HS-27A (cell line): ENCODE results near the gene SERPINB4.
"Not testable (repeated sequence)": the region's sequence is repeated elsewhere in the genome, so short reads cannot be mapped to it uniquely, and the experiment has no call there.

ENCODE experiments used
- DNase-seq: peaks from one replicate; pipeline ENCODE4 v3.0.0-alpha.2; 2012; ENCODE audit warnings: low read depth, missing footprints

The SERPINB4 gene

DNA sequence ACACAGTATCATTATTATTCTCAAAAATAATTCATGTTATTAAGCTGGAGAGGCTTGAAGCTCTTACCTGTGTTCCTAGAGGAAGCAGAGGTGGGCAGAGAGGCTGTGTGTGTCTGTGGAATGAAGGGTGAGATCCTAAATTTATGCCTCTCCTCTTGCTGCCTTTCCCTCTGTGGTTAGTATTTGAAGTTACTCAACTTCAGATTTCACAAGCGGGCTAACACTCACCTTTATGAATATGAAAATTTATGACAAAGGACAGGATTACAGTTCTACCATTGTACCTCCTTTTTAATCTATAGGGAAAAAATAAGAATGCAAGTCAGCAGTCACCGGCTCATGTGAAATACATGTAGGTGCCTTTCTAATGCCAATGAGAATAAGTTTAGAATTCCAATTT is at the start of gene SERPINB4:
SERPINB4 (minus strand) TSS at position 115 of the 400 bp plus-strand sequence. CDS start 679 bp downstream, outside the sequence.
- not testable (repeated sequence) for DNase-seq

DNA sequence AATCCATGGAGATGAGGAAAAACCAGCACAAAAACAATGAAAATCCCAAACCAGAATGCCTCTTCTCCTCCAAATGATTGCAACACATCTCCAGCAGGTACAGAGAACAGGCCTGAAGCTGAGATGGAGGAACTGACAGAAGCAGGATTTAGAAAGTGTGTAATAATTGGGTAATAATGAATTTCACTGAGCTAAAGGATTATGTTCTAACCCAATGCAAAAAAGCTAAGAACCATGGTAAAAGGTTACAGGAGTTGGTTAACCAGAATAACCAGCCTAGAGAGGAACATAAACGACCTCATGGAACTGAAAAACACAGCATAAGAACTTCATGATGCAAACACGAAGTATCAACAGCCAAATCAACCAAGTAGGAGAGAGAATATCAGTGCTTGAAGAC is 45.0 kb upstream of the SERPINB4 start:
- DNase-seq, result no peak

DNA sequence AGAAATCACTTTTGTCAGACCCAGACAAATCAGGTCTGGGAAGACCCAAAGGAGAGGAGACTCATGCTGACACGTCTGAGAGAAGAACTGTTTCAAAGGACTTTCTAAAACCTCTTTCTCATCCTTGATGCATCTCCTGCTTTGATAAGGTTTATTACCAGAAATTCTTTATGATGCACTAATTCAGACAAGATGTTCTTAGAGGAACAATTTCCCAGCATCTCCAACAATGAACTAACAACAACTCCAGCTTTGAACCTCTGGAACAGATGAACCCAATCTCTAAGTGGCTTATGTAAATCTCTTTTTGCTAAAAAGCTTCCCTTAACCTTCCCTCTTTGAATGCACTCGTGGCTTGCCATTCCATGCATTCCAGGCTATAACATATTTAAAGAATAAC is 42.8 kb upstream of the SERPINB4 start:
- no peak for DNase-seq

DNA sequence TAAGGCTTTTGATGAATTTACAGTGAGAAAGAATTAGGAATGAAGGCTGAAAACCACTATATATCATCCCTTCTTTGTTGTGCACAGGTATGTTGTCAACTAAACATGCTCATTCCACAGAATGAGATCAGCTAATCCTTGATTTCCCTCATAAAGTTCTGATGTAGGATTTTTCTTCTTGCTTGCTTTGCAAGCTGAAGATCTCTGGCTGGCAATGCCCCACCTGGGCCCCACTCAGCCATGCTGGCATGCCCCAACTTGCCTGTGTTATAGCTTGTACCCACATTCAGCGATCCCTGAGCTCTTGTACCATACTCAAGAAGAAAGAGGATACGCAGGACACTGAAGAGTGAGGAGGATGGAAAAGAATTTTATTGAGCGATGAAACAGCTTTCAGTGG is 40.7 kb upstream of the SERPINB4 start:
- DNase-seq, result no peak

DNA sequence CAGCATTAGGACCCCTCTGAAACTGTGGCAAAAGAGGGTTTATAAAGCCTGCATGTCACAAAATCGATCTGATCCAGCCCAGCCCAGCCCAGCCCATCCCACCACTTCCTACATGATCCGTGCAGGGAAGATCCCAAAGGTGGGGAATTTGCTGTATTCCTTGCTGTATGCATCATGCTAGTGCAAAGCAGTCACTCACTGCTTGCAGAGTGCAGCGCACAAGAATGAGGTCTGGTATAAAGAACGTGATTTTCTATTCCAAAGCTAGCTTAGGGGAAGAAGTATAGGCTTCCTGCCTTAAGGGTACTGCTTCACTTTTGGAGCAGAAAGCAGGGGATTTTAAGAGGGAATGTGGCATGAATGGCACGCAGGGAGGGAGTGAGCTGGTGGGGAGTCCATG is 39.8 kb upstream of the SERPINB4 start:
- DNase-seq, result no peak

DNA sequence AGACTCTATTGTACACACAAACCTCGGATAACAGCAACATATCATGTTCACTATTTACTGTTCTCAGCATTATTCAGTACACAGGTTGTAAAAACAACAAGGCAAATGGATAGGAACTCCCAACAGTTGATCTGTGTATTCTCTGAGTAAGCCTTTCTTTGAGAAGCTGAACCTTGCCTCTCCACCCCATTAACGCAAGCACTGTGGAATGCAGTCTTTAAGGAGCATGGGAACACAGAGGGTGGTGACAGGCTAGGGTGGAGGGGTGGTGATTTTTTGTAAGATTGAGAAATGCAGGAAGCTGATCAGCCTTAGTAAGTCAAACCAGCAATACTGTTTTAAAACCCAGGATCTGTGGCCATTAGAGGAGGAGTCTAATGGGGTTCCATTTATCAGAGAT is 39.1 kb upstream of the SERPINB4 start:
- DNase-seq, result peak; percentile 80

DNA sequence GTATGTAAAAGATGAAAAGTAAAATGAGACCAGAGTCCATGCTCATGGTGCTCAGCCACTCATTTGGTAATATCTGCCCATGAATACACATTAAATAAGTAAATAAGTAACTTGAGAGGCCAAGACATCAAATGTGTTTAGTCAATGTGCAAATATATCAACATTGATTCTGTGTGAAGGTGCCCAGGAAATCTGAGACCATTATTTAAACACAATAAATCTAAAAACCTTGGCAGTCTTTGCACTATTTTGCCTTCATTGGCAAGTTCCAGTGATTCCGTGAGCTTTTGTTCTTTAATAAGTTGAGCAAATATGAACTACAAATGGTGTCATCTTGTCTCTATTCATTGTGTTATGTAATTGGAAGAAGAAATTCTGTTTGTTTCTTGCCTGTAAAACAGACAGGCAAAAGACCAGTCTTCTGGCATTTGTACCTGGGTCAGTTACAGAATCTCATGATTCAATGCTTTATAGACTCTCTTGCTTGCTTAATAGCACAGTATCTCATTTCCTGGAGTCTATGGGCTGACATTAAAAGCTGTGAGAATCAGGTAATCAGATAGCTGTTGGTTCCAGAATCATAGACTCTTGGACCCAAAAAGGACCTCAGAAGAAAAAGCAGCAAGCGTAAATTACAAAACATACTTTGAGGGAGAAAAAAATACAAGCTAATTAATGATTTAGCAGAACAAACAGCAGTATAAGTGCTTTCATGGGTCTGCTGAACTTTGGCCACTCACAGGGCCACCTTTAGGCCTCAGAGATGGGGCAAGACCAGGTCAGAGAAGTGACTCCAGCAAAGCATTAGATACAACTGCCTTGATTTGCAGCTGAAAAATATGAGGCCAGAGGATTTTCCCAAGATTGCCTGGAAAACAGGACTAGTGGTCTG is 37.6 kb upstream of the SERPINB4 start:
- no peak for DNase-seq

DNA sequence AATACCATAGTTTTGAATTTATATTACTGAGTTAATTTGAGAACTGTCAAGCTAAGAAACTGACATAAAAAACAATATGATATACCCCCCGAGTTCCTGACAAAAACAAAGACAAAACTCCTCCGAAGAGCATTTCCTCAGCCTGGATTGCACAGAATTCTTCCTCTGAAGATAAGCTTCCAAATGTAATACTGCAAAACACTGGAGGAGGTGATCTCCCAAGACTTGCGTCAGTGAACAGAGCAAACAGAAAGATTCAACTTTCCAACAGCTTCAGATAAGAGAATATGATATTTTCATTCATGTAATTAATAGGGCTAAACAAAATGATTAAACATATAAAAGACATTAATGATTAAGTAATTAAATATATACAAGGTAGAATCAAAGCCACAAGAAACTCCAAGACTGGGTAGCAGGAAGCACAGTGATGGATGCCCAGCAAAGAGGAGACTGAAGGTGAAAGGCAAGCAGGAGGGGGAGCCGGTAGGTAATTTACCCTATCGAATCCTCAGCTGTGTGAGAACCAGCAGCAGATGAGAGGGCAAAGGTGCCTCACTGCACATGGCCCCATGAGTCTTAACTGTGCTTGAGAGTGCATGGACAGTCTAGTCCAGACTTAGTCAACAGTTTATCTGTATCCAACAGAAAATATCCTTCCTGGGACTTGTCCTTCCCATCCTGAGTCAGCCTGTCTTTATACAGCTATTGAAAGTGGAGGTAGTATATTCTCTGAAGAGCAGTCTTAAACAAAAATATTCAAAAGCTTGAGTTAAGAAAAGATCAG is 36.0 kb upstream of the SERPINB4 start:
- no peak for DNase-seq

DNA sequence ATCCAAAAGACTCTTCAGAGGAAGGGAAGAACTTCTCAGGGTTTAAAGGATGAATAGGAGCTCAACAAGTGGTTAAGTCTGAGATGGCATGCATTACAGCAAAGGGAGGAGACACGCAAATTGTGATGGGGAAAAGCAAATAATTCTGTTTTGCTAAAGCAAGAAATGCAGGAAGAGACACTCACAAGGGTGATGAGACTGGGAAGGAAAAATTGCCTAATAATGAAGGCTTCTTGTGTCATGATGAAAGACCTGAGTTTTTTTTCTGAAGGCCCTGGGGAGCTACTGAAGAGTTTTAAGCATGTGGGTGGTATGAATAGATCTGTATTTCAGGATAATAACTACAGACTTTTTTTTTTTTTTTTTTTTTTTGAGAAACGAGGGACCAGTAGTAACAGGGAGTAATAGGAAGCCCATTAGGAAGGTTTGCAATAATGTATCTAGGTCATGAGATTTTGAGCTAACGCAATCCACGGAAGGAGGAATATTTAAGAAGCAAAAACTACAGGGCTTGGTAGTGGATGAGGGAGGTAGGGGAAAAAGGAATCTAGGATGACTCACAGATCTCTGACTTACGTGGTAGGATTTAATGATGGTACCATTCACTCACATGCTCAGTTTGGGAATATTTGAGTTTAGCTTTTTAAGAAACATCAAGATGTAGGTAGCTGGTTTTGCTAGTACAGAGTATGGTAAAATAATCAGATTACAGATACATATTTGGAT is 33.6 kb upstream of the SERPINB4 start:
- DNase-seq, result no peak

DNA sequence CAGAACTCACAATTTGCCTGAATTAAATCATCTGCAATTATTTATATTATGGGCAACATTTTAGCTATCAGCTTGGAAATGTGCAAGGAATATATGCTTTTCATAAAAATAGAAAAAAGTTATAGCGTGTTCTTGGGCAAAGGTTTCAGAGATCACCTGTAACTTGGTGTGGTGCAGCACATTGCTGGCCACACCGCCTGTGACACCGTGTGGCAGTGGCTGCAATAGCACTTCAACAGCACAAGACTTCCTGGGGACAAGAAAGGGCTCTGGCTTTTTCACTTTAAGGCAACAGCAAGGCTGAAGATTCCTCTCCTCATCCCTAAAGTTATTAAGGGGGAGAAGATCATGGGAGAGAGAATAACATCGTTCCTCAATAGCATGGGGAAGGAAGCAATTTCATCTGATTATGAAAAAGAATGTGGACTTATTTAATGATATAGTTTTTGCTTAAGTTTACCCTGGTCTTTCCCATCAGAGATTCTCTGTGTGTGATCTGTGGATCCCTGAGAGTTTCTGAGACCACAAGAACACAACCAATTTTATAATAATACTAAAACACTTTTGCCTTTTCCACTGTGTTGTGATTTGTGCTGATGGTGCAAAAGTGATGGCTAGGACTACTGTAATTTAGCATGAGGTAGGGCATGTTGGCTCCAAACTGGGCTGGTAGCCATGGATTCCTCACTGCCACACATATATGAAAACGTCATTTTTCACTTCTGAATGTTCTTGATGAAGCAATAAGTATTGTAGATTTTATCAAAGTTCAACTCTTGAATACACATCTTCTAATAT is 32.7 kb upstream of the SERPINB4 start:
- DNase-seq, result no peak

DNA sequence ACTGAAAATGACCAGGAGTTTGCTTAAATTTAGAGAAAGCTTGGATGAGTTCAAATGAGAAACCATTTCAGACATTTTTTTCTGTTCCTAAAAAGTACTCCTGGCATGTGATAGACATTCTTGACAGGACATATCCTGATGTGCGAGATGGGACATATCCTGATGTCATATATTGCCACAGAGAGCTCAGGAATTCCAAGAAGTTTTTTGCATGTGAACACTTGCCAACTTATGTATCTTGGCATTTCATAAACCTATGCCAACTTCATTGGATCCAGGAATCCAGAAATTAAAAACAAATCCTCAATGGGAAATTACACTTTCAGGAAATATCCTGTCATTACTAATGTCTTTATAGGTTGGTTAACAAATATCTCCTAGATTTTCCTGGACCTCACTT is 20.5 kb upstream of the SERPINB4 start:
- DNase-seq, result no peak

DNA sequence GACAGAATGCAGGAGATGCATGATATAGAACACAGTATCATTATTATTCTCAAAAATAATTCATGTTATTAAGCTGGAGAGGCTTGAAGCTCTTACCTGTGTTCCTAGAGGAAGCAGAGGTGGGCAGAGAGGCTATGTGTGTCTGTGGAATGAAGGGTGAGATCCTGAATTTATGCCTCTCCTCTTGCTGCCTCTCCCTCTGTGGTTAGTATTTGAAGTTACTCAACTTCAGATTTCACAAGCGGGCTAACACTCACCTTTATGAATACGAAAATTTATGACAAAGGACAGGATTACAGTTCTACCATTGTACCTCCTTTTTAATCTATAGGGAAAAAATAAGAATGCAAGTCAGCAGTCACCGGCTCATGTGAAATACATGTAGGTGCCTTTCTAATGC is 17.7 kb upstream of the SERPINB4 start, which contains the start of gene SERPINB3:
SERPINB3 (minus strand) TSS at position 144 of the 400 bp plus-strand sequence. CDS start 677 bp downstream, outside the sequence.
- not testable (repeated sequence) for DNase-seq

DNA sequence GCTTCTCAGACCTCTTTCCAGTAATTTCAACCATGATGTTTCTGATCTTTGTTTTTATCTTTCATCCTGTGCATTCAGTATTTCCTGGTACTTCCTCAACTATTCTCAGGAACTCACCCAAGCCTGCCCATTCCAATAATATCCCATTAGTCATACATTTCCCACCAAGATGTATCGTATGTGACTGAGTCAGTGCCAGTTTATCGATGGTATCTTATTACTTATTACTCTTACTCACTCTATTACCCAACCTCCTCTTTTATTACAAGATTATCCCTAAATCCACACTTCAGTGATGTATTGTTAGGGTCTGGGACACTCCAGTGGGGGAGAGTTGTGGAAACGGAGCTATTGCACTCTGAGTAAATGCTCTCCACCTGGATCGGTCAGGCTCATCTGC is 14.9 kb upstream of the SERPINB4 start:
- DNase-seq, result not testable (repeated sequence)

DNA sequence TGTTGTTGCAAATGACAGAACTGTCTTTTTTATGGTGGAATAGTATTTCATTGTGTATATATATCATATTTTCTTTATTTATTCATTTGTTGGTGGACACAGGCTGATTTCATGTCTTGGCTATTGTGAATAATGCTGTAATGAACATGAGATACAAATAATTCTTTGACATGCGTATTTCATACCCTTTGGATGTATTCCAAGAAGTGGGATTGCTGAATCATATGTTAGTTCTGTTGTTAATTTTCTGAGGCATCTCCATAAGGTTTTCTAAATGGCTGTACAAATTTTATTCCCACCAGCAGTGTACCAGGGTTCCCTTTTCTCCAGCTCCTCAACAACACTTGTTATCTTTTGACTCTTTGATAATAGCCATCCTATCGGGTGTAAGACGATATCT is 6.2 kb upstream of the SERPINB4 start:
- DNase-seq, result not testable (repeated sequence)

DNA sequence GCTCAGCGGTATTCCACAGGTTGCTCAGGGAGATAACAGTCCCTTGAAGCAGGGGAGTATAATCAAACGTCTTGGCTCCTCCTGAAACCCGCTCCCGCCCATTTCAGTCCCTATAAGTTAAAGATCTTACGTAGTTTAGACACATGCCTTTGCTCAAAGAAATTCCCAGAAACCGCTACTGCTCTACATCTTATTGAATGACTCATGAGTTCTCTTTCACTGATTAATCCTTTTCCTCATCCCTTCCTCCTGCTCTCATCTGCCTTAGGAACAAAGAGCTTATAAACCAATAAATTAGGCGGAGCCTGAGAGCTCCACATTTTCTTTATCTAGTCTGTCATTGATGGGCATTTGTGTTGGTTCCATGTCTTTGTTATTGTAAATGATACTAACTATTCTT is 4.2 kb upstream of the SERPINB4 start:
- DNase-seq, result no peak

DNA sequence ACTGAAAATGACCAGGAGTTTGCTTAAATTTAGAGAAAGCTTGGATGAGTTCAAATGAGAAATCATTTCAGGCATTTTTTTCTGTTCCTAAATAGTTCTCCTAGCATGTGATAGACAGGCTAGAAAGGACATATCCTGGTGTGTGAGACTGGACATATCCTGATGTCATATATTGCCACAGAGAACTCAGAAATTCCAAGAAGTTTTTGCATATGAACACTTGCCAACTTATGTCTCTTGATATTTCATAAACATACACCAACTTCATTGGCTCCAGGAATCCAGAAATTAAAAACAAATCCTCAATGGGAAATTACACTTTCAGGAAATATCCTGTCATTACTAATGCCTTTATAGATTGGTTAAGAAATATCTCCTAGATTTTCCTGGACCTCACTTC is 2.9 kb upstream of the SERPINB4 start:
- DNase-seq, result no peak

DNA sequence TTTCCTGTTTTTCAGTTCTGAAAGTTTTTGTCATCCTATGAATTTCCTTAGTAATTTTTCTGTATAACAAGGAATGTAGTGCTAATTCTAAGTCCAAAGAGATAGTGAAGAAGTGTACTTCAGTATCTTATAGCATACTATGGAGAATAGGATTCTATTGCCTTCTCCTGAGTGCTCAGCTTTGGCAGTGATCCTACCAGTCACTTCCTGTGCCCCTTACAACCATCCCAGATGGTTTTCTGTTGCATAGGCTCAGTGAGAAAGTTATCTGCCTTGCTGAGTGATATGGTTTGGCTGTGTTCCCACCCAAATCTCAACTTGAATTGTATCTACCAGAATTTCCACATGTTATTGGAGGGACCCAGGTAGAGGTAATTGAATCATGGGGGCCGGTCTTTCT is 638 bp upstream of the SERPINB4 start:
- DNase-seq, result not testable (repeated sequence)

DNA sequence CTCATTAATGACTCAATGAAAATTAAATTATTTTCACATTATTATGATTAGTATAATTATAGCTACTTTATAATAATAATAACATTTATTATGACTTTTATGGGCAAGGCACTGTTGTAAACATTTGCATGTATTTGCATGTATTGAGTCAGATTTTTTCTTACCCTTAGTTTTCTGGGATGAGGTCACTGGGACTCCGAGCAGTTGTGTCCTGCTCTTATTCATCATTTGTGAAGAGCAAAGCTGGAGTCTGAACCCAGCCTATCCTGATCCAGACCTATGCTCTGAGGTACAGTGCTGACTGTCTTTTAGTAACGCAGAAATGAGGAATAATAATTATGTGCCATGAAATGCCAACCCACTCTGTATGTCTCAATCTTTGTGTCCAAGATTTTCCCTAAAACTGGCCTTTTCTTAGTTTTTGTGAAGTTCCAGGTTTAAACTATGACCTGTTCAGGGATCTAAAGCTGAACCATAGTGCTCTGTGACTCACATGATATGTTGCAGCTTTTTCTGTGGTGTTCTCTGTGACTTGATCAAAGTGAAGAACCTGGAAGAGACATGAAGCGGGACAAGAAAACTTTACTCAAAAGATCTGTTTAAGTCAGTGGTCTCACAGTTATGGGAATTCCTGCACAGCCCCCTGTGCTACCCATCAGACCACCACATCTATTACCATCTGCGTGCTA is 1.2 kb downstream of the SERPINB4 start:
- DNase-seq, result not testable (repeated sequence)

DNA sequence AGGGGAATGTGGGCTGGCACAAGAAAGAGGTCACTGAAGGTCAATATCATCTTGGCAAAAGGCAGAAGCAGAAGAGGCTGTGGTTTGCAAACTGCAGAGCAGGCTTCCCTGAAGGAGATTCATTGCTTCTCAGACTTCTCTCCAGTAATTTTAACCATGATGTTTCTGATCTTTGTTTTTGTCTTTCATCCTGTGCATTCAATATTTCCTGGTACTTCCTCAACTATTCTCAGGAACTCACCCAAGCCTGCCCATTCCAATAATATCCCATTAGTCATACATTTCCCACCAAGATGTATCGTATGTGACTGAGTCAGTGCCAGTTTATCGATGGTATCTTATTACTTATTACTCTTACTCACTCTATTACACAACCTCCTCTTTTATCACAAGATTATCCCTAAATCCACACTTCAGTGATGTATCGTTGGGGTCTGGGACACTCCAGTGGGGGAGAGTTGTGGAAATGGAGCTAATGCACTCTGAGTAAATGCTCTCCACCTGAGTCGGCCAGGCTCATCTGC is 2.8 kb downstream of the SERPINB4 start:
- not testable (repeated sequence) for DNase-seq

DNA sequence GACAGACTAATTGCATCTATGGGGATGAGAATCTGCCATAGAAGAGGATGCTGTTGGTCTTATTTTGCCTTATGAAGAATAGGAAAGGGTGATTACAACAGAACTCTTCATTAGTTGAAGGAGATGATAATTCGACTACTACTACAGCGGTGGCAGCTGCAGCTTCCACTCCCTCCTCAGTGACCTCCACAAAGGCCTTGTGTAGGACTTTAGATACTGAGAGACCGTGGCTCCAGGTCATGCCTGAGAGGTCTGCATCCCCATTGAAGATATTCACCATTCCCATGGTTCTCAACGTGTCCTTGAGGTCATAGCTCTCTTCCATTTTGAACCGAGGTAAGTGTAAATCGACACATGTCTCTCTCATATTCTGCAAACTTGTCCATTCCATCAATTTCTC is 6.4 kb downstream of the SERPINB4 start:
- no peak for DNase-seq

DNA sequence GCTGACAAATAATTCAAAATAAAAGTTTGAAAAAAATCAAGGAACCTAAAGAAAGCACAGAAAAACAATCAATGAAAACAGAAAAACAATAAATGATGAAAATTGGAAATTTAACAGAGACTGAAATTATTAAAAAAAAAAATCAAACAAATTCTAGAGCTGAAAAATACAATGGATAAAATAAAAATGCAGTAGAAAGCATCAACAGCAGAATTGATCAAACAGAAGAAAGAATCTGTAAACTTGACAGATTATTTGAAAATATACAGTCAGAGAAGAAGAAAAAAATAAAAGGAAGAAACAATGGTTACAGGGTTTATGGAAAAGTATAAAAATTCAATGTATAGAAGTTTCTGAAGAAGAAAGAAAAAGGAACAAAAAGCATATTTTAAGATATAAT is 16.2 kb downstream of the SERPINB4 start:
- DNase-seq, result no peak
